ENCODE measurements around the gene SUN2. TPM values are rescaled to one million over a fixed set of nuclear protein-coding genes. Genes with fewer than 3 reads are reported as not detected.

The SUN2 gene
- total RNA-seq, 1 donor from 2014 or later, result 41.7 TPM

DNA sequence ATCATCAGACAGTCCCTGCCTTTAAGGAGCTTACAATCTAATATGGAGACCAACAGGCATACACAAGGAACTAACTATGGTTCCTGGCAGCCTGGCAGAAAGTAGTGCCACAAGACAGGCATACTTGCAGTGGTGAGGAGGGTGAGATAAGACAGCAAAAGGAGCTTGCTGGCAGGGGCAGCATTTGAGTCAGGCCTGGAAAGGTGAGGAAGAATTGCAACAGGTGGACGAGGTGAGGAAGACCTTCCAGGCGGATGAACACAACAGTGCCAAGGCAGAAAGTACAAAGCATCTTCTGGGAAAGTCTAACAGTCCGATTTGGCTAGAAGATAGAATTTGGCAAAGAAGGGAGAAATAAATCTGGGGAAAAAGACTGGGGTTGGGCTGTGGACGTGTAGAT lies 33.8 kb upstream of the SUN2 start:
- no peak for DNase-seq (ENCODE audit: low read depth, low spot score)
- TF ChIP-seq, protein P1, sequence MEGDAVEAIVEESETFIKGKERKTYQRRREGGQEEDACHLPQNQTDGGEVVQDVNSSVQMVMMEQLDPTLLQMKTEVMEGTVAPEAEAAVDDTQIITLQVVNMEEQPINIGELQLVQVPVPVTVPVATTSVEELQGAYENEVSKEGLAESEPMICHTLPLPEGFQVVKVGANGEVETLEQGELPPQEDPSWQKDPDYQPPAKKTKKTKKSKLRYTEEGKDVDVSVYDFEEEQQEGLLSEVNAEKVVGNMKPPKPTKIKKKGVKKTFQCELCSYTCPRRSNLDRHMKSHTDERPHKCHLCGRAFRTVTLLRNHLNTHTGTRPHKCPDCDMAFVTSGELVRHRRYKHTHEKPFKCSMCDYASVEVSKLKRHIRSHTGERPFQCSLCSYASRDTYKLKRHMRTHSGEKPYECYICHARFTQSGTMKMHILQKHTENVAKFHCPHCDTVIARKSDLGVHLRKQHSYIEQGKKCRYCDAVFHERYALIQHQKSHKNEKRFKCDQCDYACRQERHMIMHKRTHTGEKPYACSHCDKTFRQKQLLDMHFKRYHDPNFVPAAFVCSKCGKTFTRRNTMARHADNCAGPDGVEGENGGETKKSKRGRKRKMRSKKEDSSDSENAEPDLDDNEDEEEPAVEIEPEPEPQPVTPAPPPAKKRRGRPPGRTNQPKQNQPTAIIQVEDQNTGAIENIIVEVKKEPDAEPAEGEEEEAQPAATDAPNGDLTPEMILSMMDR (conservative IDR thresholded peaks at IDR 0.05), result no peak
- Mint-ChIP-seq H3K27me3 (ENCODE audit: low read depth) (peaks cover 4% of the 10 kb centered on the region), H3K27ac (ENCODE audit: unreplicated experiment) (no peak overlapping the region), H3K9me3 (no peaks in the 10 kb centered on the region), H3K4me3 (no peak overlapping the region), H3K4me1 (peaks cover 26% of the 10 kb centered on the region), H3K36me3 (ENCODE audit: low read depth) (no peaks in the 10 kb centered on the region)

DNA sequence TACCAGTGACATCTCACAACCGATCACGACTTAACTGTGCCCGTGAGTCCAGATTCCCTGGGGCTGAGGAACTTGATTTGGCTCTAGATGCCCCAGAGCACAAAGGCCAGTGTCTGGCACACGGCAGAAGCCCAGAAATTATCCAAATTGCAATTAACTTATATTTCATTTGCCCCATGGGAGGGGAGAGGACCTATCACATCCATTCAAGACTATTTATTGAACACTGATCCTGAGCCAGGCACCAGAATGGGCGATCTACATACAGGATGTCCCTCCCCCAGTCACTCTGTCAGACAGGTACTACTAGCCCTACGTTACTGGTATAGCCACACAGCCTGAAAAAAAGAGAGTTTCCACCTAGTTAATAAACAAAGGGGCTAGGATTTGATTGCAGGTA lies 33.0 kb upstream of the SUN2 start:
- H3K27me3 Mint-ChIP-seq (ENCODE audit: low read depth), result no peaks in the 10 kb centered on the region

DNA sequence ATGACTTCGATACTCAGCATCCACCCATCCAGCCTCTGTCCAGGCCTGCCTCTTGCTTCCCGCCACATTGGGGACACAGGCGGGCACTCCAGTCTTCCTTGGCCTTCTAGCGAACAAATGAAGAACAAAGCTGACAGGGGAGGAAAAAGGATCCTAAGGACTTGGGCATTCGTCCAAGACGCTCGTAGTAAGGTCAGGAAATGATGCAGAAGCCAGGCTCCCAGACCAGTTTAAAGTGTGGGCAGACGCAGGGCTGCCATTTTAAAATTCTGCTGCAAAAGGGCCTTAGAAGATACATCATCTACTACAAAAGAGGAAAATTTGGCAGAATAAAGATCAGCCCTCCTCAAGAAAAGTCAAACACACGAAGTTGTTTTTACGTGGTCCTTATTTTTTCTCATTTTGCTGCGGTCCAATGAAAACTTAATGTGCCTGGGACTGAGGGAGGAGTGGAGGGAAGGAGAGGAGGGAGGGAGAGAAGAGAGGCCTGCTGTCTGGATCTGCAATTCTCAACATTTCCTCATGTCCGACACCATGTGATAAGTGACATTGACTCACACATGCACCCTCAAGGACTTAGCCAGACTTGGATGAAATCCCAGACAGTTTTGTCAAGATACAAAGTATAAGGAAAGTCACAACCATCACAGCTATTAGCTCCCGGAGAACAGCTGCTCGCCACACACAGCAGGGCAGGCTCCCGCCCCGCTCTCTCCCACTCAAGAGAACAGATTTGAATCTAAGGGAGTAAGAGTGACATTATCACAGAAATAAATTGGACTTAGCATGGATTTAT lies 32.4 kb upstream of the SUN2 start:
- peaks cover 17% of the 10 kb centered on the region for H3K4me1 Mint-ChIP-seq

More for the DNA sequence above, 33.0 kb upstream of the SUN2 start:
- H3K9me3 Mint-ChIP-seq, result no peaks in the 10 kb centered on the region
- no peaks in the 10 kb centered on the region for H3K36me3 Mint-ChIP-seq (ENCODE audit: low read depth)
- H3K4me3 Mint-ChIP-seq, result no peak overlapping the region
- no peak for DNase-seq (ENCODE audit: low read depth, low spot score)
- TF ChIP-seq, protein P1 (conservative IDR thresholded peaks at IDR 0.05), result no peak
- H3K27ac Mint-ChIP-seq (ENCODE audit: unreplicated experiment), result no peak overlapping the region
- H3K4me1 Mint-ChIP-seq, result peaks cover 20% of the 10 kb centered on the region

DNA sequence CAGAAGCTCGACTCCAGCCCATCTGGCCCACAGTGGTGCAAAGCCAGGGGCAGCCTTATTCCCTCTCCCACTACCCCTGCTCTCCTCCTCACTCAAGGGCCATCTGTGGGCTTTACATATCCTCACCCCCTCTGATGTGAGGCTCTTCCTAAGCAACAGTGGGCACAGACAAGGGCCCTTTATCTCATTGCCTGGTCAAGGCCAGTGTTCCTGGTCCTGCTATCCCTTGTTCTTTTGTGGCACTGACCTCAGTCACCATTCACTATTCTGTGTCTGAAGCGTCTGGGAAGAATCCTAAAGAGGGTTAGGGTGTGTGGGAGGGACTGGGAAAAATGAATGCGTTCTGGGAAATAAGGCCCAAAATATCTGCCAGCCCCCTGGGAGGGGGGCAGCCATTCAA lies 30.8 kb upstream of the SUN2 start:
- TF ChIP-seq, protein P1 (conservative IDR thresholded peaks at IDR 0.05), result no peak
- no peak for DNase-seq (ENCODE audit: low read depth, low spot score)
- H3K27me3 Mint-ChIP-seq (ENCODE audit: low read depth), result no peaks in the 10 kb centered on the region
- no peaks in the 10 kb centered on the region for H3K9me3 Mint-ChIP-seq
- H3K4me1 Mint-ChIP-seq, result peaks cover 23% of the 10 kb centered on the region
- peak overlapping the region; percentile 69 for H3K27ac Mint-ChIP-seq (ENCODE audit: unreplicated experiment)
- no peak overlapping the region for H3K4me3 Mint-ChIP-seq
- H3K36me3 Mint-ChIP-seq (ENCODE audit: low read depth), result no peaks in the 10 kb centered on the region

More for the DNA sequence above, 32.4 kb upstream of the SUN2 start:
- Mint-ChIP-seq H3K27ac (ENCODE audit: unreplicated experiment) (no peak overlapping the region), H3K36me3 (ENCODE audit: low read depth) (no peaks in the 10 kb centered on the region), H3K4me3 (no peak overlapping the region), H3K9me3 (no peaks in the 10 kb centered on the region), H3K27me3 (ENCODE audit: low read depth) (no peaks in the 10 kb centered on the region)
- DNase-seq (ENCODE audit: low read depth, low spot score), result no peak
- TF ChIP-seq, protein P1 (conservative IDR thresholded peaks at IDR 0.05), result no peak

DNA sequence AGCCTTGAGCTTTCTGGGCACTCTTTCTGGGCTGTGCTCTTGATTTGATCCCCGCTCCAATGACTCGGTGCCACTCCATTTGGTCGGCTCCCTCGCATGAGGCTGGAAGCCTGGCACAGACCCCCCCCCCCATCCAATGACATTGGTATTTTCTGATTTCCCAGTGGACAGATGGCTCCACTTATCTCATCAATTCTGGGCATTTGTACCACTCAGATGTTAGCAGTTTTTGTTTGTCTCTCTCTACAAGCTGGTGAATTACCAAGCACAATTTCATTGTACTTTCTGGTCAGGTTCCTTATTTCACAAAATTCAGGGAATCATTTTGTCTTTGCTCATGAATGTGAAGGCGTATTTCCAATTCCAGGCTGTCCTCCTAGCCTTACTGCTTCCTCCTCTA lies 29.1 kb upstream of the SUN2 start:
- TF ChIP-seq, protein P1 (conservative IDR thresholded peaks at IDR 0.05), result no peak
- H3K4me1 Mint-ChIP-seq, result peaks cover 23% of the 10 kb centered on the region
- DNase-seq (ENCODE audit: low read depth, low spot score), result no peak
- no peaks in the 10 kb centered on the region for H3K9me3 Mint-ChIP-seq
- no peak overlapping the region for H3K27ac Mint-ChIP-seq (ENCODE audit: unreplicated experiment)
- no peak overlapping the region for H3K4me3 Mint-ChIP-seq
- no peaks in the 10 kb centered on the region for H3K27me3 Mint-ChIP-seq (ENCODE audit: low read depth)
- H3K36me3 Mint-ChIP-seq (ENCODE audit: low read depth), result no peaks in the 10 kb centered on the region
